ENCODE data around the gene HGFAC. TPM values are rescaled to one million over a fixed set of nuclear protein-coding genes. Genes with fewer than 3 reads are reported as not detected.

The HGFAC gene
- total RNA-seq, 2 donors from 2014 or later: not detected

GRCh38 chr4:3415471-3416141 is 26.2 kb upstream of the HGFAC start:
- Mint-ChIP-seq H3K4me3 (no peak overlapping the region), H3K27me3 (no peaks in the 10 kb centered on the region), H3K27ac (no peak overlapping the region), H3K9me3 (no peaks in the 10 kb centered on the region), H3K36me3 (no peaks in the 10 kb centered on the region), H3K4me1 (ENCODE audit: low read depth in 2 of 2) (no peaks in the 10 kb centered on the region)
- DNase-seq (ENCODE audit: low spot score): peak; percentile 49
- no peak for ATAC-seq

- DNase-seq (ENCODE audit: low spot score) (peak; percentile 15), ATAC-seq (no peak)
- no peak overlapping the region for H3K4me3 Mint-ChIP-seq
- H3K27ac Mint-ChIP-seq: no peak overlapping the region
- no peaks in the 10 kb centered on the region for H3K36me3 Mint-ChIP-seq
- H3K9me3 Mint-ChIP-seq: no peaks in the 10 kb centered on the region
- H3K4me1 Mint-ChIP-seq (ENCODE audit: low read depth in 2 of 2): no peaks in the 10 kb centered on the region
- no peaks in the 10 kb centered on the region for H3K27me3 Mint-ChIP-seq
Observed at GRCh38 chr4:3416270-3416669, 25.5 kb upstream of the HGFAC start.

- Mint-ChIP-seq H3K4me3 (no peak overlapping the region), H3K27ac (no peak overlapping the region), H3K9me3 (no peaks in the 10 kb centered on the region), H3K4me1 (ENCODE audit: low read depth in 2 of 2) (no peaks in the 10 kb centered on the region), H3K36me3 (no peaks in the 10 kb centered on the region), H3K27me3 (no peaks in the 10 kb centered on the region)
- ATAC-seq (no peak), DNase-seq (ENCODE audit: low spot score) (peak; percentile 57)
Observed at GRCh38 chr4:3416821-3417221, 24.9 kb upstream of the HGFAC start.

- no peaks in the 10 kb centered on the region for H3K9me3 Mint-ChIP-seq
- no peak overlapping the region for H3K27ac Mint-ChIP-seq
- peak; percentile 54 for DNase-seq (ENCODE audit: low spot score)
- ATAC-seq: no peak
- H3K4me1 Mint-ChIP-seq (ENCODE audit: low read depth in 2 of 2): no peaks in the 10 kb centered on the region
- no peak overlapping the region for H3K4me3 Mint-ChIP-seq
- no peaks in the 10 kb centered on the region for H3K36me3 Mint-ChIP-seq
- H3K27me3 Mint-ChIP-seq: no peaks in the 10 kb centered on the region
Observed at GRCh38 chr4:3417448-3417847, 24.3 kb upstream of the HGFAC start.

- no peaks in the 10 kb centered on the region for H3K27me3 Mint-ChIP-seq
- H3K4me3 Mint-ChIP-seq: no peak overlapping the region
- no peaks in the 10 kb centered on the region for H3K4me1 Mint-ChIP-seq (ENCODE audit: low read depth in 2 of 2)
- H3K9me3 Mint-ChIP-seq: no peaks in the 10 kb centered on the region
- DNase-seq (ENCODE audit: low spot score) (peak; percentile 58), ATAC-seq (no peak)
- no peak overlapping the region for H3K27ac Mint-ChIP-seq
- H3K36me3 Mint-ChIP-seq: no peaks in the 10 kb centered on the region
Observed at GRCh38 chr4:3418029-3418762, 23.6 kb upstream of the HGFAC start.

- H3K4me1 Mint-ChIP-seq (ENCODE audit: low read depth in 2 of 2): no peaks in the 10 kb centered on the region
- H3K36me3 Mint-ChIP-seq: no peaks in the 10 kb centered on the region
- H3K9me3 Mint-ChIP-seq: no peaks in the 10 kb centered on the region
- H3K27me3 Mint-ChIP-seq: no peaks in the 10 kb centered on the region
- ATAC-seq (no peak), DNase-seq (ENCODE audit: low spot score) (peak; percentile 15)
- no peak overlapping the region for H3K4me3 Mint-ChIP-seq
- no peak overlapping the region for H3K27ac Mint-ChIP-seq
Observed at GRCh38 chr4:3419836-3420605, 21.7 kb upstream of the HGFAC start.

GRCh38 chr4:3420606-3420955 is 21.2 kb upstream of the HGFAC start:
- H3K36me3 Mint-ChIP-seq: no peaks in the 10 kb centered on the region
- H3K27me3 Mint-ChIP-seq: no peaks in the 10 kb centered on the region
- no peak overlapping the region for H3K27ac Mint-ChIP-seq
- no peak overlapping the region for H3K4me3 Mint-ChIP-seq
- DNase-seq (ENCODE audit: low spot score): peak; percentile 50
- no peak for ATAC-seq
- H3K9me3 Mint-ChIP-seq: no peaks in the 10 kb centered on the region
- no peaks in the 10 kb centered on the region for H3K4me1 Mint-ChIP-seq (ENCODE audit: low read depth in 2 of 2)

GRCh38 chr4:3420956-3421355 is 20.8 kb upstream of the HGFAC start:
- peak; percentile 31 for DNase-seq (ENCODE audit: low spot score)

GRCh38 chr4:3421470-3421869 is 20.3 kb upstream of the HGFAC start:
- DNase-seq (ENCODE audit: low spot score) (no peak), ATAC-seq (no peak)
- H3K4me1 Mint-ChIP-seq (ENCODE audit: low read depth in 2 of 2): no peaks in the 10 kb centered on the region
- H3K4me3 Mint-ChIP-seq: no peak overlapping the region
- H3K27ac Mint-ChIP-seq: no peak overlapping the region
- H3K9me3 Mint-ChIP-seq: no peaks in the 10 kb centered on the region
- no peaks in the 10 kb centered on the region for H3K27me3 Mint-ChIP-seq
- H3K36me3 Mint-ChIP-seq: no peaks in the 10 kb centered on the region

More at GRCh38 chr4:3420956-3421355, 20.8 kb upstream of the HGFAC start:
- Mint-ChIP-seq H3K4me3 (no peak overlapping the region), H3K36me3 (no peaks in the 10 kb centered on the region), H3K27me3 (no peaks in the 10 kb centered on the region), H3K4me1 (ENCODE audit: low read depth in 2 of 2) (no peaks in the 10 kb centered on the region), H3K27ac (no peak overlapping the region), H3K9me3 (no peaks in the 10 kb centered on the region)
- ATAC-seq: no peak

GRCh38 chr4:3422241-3422801 is 19.4 kb upstream of the HGFAC start:
- ATAC-seq: no peak
- Mint-ChIP-seq H3K36me3 (no peaks in the 10 kb centered on the region), H3K27ac (no peak overlapping the region), H3K9me3 (no peaks in the 10 kb centered on the region), H3K27me3 (no peaks in the 10 kb centered on the region), H3K4me1 (ENCODE audit: low read depth in 2 of 2) (no peaks in the 10 kb centered on the region), H3K4me3 (no peak overlapping the region)
- DNase-seq (ENCODE audit: low spot score): no peak

- Mint-ChIP-seq H3K9me3 (no peaks in the 10 kb centered on the region), H3K27me3 (no peaks in the 10 kb centered on the region), H3K4me1 (ENCODE audit: low read depth in 2 of 2) (no peaks in the 10 kb centered on the region), H3K27ac (no peak overlapping the region), H3K4me3 (no peak overlapping the region), H3K36me3 (no peaks in the 10 kb centered on the region)
- no peak for DNase-seq (ENCODE audit: low spot score)
- no peak for ATAC-seq
Observed at GRCh38 chr4:3422808-3423297, 18.9 kb upstream of the HGFAC start.

- H3K9me3 Mint-ChIP-seq: no peaks in the 10 kb centered on the region
- H3K4me1 Mint-ChIP-seq (ENCODE audit: low read depth in 2 of 2): no peaks in the 10 kb centered on the region
- H3K36me3 Mint-ChIP-seq: no peaks in the 10 kb centered on the region
- no peak overlapping the region for H3K27ac Mint-ChIP-seq
- no peaks in the 10 kb centered on the region for H3K27me3 Mint-ChIP-seq
- H3K4me3 Mint-ChIP-seq: no peak overlapping the region
- ATAC-seq (no peak), DNase-seq (ENCODE audit: low spot score) (no peak)
Observed at GRCh38 chr4:3423406-3423805, 18.4 kb upstream of the HGFAC start.

GRCh38 chr4:3423952-3424351 is 17.8 kb upstream of the HGFAC start:
- H3K27me3 Mint-ChIP-seq: no peaks in the 10 kb centered on the region
- ATAC-seq: no peak

More at GRCh38 chr4:3423952-3424351, 17.8 kb upstream of the HGFAC start:
- H3K9me3 Mint-ChIP-seq: no peaks in the 10 kb centered on the region
- H3K4me1 Mint-ChIP-seq (ENCODE audit: low read depth in 2 of 2): no peaks in the 10 kb centered on the region
- no peak overlapping the region for H3K4me3 Mint-ChIP-seq
- H3K36me3 Mint-ChIP-seq: no peaks in the 10 kb centered on the region
- no peak overlapping the region for H3K27ac Mint-ChIP-seq
- no peak for DNase-seq (ENCODE audit: low spot score)
